H1 (cell line): Measurements from ENCODE around the gene KLHDC7B. TPM values are rescaled to one million over a fixed set of nuclear protein-coding genes. Genes with fewer than 3 reads are reported as not detected.

Source experiments
- polyA plus RNA-seq, 7 experiments: library from polyadenylated mRNA; depleted of rRNA in 3 of 7; stranded (reverse) in 5 of 7; unstranded in 2 of 7; fragments of >200 nt in 5 of 7; fragments of 200-250 nt in 2 of 7; gene quantifications; 1 replicate in 5 of 7; 2 replicates in 1 of 7; 4 replicates in 1 of 7; pipeline versions ENCODE4 v1.2.1 to v1.2.3, GENCODE V29; 2011 to 2013; ENCODE audit warnings: missing spikeins in 2 of 7, mixed read lengths in 2 of 7
- total RNA-seq: library from RNA; stranded (reverse); fragmentation: NEBNext Ultra II Directional; extraction: Animal tissue kit (Norgen Biotek cat#: 25700); gene quantifications from 2 replicates; pipeline ENCODE4 v1.2.1, GENCODE V29; 2021

KLHDC7B gene
- total and polyA plus RNA-seq, 2 of the 8 experiments (the other 6 are each of a cell fraction or from before 2014, with no cell fraction given), result not detected

Other genes with a start within 250 kb of the KLHDC7B start
- 92.8 and 106 TPM in 2 replicates for gene PLXNB2, start 238.3 kb upstream of the KLHDC7B start, total RNA-seq
- gene PLXNB2, start 238.3 kb upstream of the KLHDC7B start, polyA plus RNA-seq (2011; rRNA removed), result 58.3 and 83.3 TPM in 2 replicates
- 1.1 TPM in 2 replicates for gene DENND6B, start 218.9 kb upstream of the KLHDC7B start, total RNA-seq
- 1.9 and 3.6 TPM in 2 replicates for gene DENND6B, start 218.9 kb upstream of the KLHDC7B start, polyA plus RNA-seq (2011; rRNA removed)
- 32.2 and 32.3 TPM in 2 replicates for gene PPP6R2, start 202.6 kb upstream of the KLHDC7B start, total RNA-seq
- 25.0 and 33.1 TPM in 2 replicates for gene PPP6R2, start 202.6 kb upstream of the KLHDC7B start, polyA plus RNA-seq (2011; rRNA removed)
- gene SBF1, start 70.9 kb upstream of the KLHDC7B start, total RNA-seq, result 68.4 and 71.5 TPM in 2 replicates
- gene SBF1, start 70.9 kb upstream of the KLHDC7B start, polyA plus RNA-seq (2011; rRNA removed), result 29.1 and 53.7 TPM in 2 replicates
- 7.5 and 8.0 TPM in 2 replicates for gene ADM2, start 64.4 kb upstream of the KLHDC7B start, total RNA-seq
- 3.3 and 6.8 TPM in 2 replicates for gene ADM2, start 64.4 kb upstream of the KLHDC7B start, polyA plus RNA-seq (2011; rRNA removed)
- gene MIOX, start 59.0 kb upstream of the KLHDC7B start, total RNA-seq, result 0.30 and 0.33 TPM in 2 replicates
- 0.32 and 0.57 TPM in 2 replicates for gene MIOX, start 59.0 kb upstream of the KLHDC7B start, polyA plus RNA-seq (2011; rRNA removed)
- 31.3 and 34.3 TPM in 2 replicates for gene LMF2, start 38.2 kb upstream of the KLHDC7B start, total RNA-seq
- gene LMF2, start 38.2 kb upstream of the KLHDC7B start, polyA plus RNA-seq (2011; rRNA removed), result 62.9 and 80.4 TPM in 2 replicates
- 62.2 and 70.4 TPM in 2 replicates for gene NCAPH2, start 37.7 kb upstream of the KLHDC7B start, total RNA-seq
- gene NCAPH2, start 37.7 kb upstream of the KLHDC7B start, polyA plus RNA-seq (2011; rRNA removed), result 73.8 and 81.6 TPM in 2 replicates
- gene SCO2, start 20.3 kb upstream of the KLHDC7B start, total RNA-seq, result 2.2 TPM in 1 of 2 replicates, not detected in the other
- gene SCO2, start 20.3 kb upstream of the KLHDC7B start, polyA plus RNA-seq (2011; rRNA removed), result 2.0 and 2.5 TPM in 2 replicates
- gene TYMP, start 15.9 kb upstream of the KLHDC7B start, total RNA-seq, result 0.43 and 0.46 TPM in 2 replicates
- 0.48 and 0.83 TPM in 2 replicates for gene TYMP, start 15.9 kb upstream of the KLHDC7B start, polyA plus RNA-seq (2011; rRNA removed)
- gene SYCE3, start 17.0 kb downstream of the KLHDC7B start, total RNA-seq, result not detected in 2 replicates
- 1.9 and 2.9 TPM in 2 replicates for gene SYCE3, start 17.0 kb downstream of the KLHDC7B start, polyA plus RNA-seq (2011; rRNA removed)
- 33.1 and 36.2 TPM in 2 replicates for gene CPT1B, start 32.5 kb downstream of the KLHDC7B start, total RNA-seq
- 34.2 and 47.7 TPM in 2 replicates for gene CPT1B, start 32.5 kb downstream of the KLHDC7B start, polyA plus RNA-seq (2011; rRNA removed)
- 42.2 and 51.8 TPM in 2 replicates for gene CHKB, start 37.0 kb downstream of the KLHDC7B start, total RNA-seq
- gene CHKB, start 37.0 kb downstream of the KLHDC7B start, polyA plus RNA-seq (2011; rRNA removed), result 27.9 and 28.4 TPM in 2 replicates
- gene MAPK8IP2, start 54.9 kb downstream of the KLHDC7B start, total RNA-seq, result 5.5 and 6.7 TPM in 2 replicates
- 1.5 and 1.7 TPM in 2 replicates for gene MAPK8IP2, start 54.9 kb downstream of the KLHDC7B start, polyA plus RNA-seq (2011; rRNA removed)
- gene ARSA, start 82.3 kb downstream of the KLHDC7B start, total RNA-seq, result 7.7 and 9.8 TPM in 2 replicates
- gene ARSA, start 82.3 kb downstream of the KLHDC7B start, polyA plus RNA-seq (2011; rRNA removed), result 10.1 and 14.3 TPM in 2 replicates
- 6.0 and 6.3 TPM in 2 replicates for gene SHANK3, start 126.9 kb downstream of the KLHDC7B start, total RNA-seq
- 1.5 and 2.8 TPM in 2 replicates for gene SHANK3, start 126.9 kb downstream of the KLHDC7B start, polyA plus RNA-seq (2011; rRNA removed)
- 0.56 TPM in 1 of 2 replicates, not detected in the other for gene ACR, start 192.3 kb downstream of the KLHDC7B start, total RNA-seq
- gene ACR, start 192.3 kb downstream of the KLHDC7B start, polyA plus RNA-seq (2011; rRNA removed), result 0.05 TPM in 1 of 2 replicates, not detected in the other
- 16.2 and 17.1 TPM in 2 replicates for gene RABL2B, start 237.7 kb downstream of the KLHDC7B start, total RNA-seq
- 26.5 and 26.9 TPM in 2 replicates for gene RABL2B, start 237.7 kb downstream of the KLHDC7B start, polyA plus RNA-seq (2011; rRNA removed)